CD4-positive, alpha-beta T cell treated with Interleukin-6 for 4 hours (primary cell): Measurements from ENCODE around the gene UBE2K.
"Not testable (repeated sequence)": the region's sequence is repeated elsewhere in the genome, so short reads cannot be mapped to it uniquely, and the experiment has no call there.

Source experiments
- DNase-seq: peaks from one replicate; pipeline ENCODE4 v3.0.0-alpha.2; 2020; ENCODE audit warnings: mixed read lengths

UBE2K gene

DNA sequence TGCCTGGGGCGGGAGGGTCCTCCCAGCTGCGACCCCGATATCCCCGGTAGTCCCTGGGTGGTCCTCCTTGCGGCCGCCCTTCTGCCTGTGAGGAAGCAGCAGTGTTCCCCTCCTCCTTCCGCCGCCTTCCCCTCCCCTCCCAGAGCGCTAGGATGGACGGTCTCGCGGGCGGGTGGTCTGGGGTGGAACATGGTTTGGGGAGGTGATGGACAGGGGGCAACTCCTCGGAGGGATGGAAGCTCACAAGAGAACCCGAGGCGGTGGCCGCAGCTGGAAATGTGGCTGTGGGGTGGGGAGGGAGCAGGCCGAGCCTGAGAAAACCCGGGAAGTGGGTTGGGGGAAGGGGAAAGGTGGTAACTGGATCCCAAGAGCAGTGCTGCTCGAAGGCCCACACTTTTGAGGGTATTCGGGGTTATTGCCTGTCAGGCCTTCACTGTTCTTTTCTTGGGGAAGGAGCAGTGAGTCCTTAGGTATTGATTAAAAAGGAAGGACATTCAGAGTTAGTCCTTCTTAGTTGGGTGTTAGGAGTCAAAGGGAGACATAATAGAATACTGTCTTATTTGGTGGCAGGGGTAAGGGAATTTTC is 581 bp downstream of the UBE2K start:
- peak; percentile 53 for DNase-seq

DNA sequence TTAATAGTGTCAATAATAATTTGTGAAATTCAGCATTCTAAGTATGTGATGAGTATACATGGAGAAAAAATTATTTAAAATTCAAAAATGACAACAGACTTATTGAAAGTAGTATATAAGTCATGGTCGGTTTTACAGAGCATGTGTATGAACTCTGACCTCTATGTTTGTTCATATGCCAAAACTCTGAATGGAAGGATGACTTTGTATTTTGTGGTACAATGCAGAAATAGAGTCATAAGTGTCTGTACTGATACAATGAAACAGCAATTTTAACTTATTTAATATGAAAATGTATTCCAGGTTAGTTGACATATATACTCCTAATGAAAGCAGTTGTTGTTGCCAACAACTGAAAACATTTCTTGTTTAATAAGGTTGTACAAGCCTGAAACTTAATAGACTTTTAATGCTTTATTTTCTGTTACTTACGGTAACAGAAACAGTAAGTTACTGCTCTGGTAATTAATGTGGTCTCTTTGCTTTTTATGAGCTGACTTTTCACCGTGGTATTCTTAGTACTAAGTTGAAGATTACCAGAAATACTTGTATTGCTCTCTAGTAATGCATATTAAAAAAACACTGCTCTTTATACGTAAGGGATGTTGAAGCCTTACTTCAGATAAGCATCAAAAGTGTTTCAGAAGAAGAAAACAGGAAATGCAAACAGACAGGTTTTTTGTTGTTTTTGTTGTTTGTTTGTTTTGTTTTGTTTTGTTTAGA is 1.9 kb downstream of the UBE2K start:
- DNase-seq: no peak

DNA sequence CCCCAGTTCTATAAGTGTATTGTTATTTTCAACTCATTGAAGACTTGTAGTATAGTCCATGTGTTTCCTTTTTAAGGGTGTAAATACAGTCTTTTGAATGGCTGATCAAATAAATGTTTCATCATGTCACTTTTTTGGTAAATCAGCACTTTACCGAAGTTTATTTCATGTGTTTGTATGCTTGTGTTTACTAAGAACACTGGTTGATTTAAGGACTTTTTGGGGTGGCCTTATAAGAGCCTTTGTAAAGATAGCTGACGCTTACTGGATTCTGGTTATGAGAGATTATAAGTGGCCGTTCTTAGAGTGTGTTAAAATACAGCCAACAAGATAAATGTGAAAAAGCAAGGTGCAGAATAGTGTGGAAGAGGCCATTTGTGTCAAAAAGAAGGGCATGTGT is 2.6 kb downstream of the UBE2K start:
- DNase-seq: no peak

DNA sequence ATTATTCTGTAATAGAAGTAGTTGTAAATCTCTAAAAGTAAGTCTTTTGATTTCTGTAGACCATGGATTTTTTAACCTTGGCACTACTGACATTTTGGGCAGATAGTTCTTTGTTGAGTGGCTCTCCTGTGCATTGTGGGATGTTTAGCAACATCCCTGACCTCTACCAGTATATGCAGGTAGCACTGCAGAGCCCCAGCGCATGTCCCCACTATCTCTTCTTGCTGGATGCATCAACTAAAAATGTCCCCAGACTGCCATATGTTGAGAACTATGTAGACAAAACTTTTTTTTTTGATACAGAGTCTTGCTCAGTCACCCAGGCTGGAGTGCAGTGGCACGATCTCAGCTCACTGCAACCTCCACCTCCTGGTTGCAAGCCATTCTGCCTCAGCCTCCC is 4.8 kb downstream of the UBE2K start:
- DNase-seq: no peak

DNA sequence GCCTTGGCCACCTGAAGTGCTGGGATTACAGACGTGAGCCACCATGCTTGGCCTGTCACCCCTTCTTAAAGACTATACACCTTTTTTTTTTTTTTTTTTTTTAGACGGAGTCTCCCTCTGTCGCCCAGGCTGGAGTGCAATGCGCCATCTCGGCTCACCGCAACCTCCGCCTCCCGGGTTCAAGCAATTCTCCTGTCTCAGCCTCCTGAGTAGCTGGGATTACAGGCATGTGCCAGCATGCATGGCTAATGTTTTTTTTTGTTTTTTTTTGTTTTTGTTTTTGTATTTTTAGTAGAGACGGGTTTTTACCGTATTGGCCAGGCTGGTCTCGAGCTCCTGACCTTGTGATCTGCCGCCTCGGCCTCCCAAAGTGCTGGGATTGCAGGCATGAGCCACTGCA is 6.9 kb downstream of the UBE2K start:
- not testable (repeated sequence) for DNase-seq

DNA sequence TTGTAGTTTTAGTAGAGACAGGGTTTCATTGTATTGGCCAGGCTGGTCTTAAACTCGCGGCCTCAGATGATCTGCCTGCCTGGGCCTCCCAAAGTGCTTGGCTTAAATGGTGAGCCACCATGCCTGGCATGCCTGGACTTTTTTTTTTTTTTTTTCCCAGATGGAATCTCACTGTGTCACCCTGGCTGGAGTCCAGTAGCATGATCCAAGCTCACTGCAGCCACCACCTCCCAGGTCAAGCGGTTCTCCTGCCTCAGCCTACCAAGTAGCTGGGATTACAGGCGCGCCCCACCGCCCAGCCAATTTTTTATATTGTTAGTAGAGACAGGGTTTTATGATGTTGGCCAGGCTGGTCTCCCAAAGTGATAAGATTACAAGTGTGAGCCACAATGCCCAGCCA is 8.4 kb downstream of the UBE2K start:
- no peak for DNase-seq

DNA sequence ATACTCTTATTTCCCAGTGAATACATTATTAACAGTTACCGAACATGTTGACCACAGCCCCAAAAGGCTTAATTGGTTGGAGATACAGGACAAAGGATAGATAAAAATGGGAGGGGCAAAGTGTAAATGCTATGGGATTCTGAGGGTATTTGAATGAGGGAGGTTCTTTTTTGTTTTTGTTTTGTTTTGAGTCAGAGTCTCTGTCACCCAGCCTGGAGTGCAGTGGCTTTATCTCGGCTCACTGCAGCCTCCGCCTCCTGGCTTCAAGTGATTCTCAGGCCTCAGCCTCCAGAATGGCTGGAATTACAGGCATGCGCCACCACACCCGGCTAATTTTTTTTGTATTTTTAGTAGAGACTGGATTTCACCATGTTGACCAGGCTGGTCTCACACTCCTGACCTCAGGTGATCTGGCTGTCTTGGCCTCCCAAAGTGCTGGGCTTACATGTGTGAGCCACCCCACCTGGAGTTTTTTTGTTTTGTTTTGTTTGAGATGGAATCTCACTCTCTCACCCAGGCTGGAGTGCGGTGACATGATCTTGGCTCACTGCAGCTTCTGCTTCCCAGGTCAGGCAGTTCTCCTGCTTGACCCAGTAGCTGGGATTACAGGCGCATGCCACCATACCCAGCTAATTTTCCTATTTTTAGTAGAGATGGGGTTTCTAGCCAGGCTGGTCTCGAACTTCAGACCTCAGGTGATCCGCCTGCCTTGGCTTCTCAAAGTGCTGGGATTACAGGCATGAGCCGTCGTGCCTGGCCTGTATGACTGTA is 9.0 kb downstream of the UBE2K start:
- no peak for DNase-seq

DNA sequence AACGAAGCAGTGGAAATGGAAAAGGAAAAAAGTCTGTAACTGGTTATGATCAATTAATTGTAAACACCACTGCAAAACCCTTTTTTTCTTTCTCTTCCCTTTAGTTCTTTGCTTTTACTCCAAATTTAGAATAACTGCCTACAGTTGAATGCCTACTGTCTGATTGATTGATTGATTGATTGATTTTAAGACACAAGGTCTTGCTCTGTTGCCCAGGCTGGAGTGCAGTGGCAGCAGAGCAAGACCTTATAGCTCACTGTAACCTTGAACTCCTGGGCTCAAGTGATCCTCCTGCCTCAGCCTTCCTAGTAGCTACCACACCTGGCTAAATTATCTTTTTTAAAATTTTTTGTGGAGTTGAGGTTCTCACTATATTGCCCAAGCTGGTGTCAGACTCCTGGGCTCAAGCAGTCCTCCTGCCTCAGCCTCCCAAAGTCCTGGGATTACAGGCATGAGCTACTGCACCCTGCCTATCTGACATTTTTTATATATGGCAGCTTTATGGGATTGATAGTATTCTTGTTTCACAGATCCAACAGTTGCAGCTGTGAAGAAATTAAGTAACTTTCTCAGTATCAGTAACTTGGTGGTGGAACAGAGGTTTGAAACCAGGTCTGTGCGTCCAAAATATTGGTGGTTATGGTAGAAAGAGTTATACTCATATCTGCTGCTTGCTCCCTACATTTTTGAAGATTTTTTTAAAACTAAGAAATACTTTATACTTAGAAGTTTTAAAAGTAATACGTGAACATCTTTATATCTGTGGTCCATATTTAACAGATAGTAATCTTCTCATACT is 12.4 kb downstream of the UBE2K start:
- DNase-seq: no peak

DNA sequence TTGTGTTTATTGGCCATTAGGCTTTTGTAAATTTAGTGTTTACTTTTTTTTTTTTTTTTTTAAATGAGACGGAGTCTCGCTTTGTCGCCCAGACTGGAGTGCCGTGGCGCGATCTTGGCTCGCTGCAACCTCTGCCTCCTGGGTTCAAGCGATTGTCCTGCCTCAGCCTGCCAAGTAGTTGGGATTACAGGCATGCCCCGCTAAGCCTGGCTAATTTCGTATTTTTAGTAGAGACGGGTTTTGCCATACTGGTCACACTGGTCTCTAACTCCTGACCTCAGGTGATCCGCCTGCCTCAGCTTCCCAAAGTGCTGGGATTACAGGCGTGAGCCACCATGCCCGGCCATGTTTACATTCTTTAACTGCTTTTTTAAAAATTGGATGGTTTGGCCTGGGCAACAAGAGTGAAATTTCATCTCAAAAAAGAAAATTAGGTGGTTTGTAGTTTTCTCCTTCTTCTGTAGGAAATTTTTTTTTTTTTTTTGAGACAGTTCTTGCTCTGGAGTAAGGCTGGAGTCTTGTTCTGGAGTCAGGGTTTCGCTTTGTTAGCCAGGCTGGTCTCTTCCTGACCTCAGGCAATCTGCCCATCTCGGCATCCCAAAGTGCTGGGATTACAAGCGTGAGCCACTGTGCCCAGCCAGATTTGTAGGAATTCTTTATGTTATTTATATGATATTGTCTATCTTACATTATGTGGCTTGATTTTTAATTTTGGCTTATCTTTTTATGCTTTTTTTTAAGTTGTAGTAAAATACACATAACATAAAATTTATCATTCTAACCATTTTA is 15.1 kb downstream of the UBE2K start:
- no peak for DNase-seq

DNA sequence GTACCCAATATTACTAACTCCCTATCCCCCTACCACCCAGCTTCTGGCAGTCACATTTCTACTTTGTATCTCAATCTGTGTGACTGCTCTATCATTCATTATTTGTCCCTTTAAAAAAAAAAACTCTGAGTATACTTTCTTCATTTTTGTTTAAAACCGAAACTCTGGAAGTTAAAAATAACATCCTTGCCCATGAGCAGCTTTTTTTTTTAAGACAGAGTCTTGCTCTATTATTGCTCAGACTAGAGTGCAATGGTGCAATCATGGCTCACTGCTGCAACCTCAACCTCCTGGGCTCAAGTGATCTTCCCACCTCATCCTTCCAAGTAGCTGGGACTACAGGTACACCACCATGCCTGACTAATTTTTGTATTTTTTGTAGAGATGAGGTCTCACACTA is 15.8 kb downstream of the UBE2K start:
- DNase-seq: no peak

DNA sequence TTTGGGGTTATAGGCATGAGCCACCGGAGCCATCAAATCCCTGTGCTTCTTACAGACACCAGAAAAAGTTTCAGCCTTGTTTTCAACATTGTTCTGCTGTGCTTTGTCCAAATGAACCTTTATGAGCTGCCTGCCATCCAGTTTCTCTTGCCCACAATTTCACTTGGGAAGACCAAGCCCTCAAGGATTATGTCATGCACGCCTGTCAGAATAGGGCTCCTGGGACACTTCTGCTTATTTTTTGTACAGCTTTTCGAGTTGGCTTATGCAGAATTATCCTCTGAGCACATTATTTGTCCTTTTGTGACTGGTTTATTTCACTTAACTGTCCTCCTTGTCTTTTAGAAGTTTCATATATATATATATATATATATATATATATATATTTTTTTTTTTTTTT is 16.2 kb downstream of the UBE2K start:
- no peak for DNase-seq

DNA sequence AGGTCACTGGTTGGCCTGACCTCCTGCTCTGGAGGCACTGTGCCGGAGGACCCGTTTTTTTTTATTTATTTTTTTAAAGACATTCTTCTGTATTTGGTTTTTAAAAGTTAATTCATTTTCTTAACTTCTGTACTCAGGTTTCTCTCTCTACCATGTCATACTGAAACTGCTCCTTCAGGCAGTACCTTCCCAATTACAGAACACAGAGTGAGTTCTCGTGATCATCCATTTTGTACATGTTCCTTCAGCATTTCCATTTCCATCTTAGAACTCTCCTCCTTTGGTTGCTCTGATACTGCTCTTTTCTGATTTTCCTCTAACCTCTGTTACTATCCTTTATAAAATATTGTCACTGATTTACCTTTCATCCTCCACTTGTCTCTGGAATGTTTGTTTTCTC is 17.9 kb downstream of the UBE2K start:
- DNase-seq: no peak

DNA sequence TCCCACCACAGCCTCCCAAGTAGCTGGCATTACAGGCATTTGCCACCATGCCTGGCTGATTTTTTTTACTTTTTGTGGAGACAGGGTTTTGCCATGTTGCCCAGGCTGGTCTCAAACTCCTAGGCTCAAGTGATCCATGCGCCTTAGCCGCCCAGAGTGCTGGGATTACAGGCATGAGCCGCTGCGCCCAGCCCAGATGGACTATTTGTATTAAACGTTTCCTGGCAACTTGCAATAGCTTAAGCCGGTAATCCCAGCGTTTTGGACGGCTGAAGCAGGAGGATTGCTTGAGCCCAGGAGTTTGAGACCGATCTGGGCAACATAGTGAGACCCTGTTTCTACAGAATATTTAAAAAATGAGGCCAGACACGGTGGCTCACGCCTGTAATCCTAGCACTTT is 18.4 kb downstream of the UBE2K start:
- no peak for DNase-seq

DNA sequence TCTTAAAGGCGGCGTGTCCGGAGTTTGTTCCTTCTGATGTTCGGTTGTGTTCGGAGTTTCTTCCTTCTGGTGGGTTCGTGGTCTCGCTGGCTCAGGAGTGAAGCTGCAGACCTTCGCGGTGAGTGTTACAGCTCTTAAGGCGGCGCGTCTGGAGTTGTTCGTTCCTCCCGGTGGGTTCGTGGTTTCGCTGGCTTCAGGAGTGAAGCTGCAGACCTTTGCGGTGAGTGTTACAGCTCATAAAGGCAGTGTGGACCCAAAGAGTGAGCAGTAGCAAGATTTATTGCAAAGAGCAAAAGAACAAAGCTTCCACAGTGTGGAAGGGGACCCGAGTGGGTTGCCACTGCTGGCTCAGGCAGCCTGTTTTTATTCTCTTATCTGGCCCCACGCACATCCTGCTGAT is 19.8 kb downstream of the UBE2K start:
- DNase-seq: not testable (repeated sequence)

DNA sequence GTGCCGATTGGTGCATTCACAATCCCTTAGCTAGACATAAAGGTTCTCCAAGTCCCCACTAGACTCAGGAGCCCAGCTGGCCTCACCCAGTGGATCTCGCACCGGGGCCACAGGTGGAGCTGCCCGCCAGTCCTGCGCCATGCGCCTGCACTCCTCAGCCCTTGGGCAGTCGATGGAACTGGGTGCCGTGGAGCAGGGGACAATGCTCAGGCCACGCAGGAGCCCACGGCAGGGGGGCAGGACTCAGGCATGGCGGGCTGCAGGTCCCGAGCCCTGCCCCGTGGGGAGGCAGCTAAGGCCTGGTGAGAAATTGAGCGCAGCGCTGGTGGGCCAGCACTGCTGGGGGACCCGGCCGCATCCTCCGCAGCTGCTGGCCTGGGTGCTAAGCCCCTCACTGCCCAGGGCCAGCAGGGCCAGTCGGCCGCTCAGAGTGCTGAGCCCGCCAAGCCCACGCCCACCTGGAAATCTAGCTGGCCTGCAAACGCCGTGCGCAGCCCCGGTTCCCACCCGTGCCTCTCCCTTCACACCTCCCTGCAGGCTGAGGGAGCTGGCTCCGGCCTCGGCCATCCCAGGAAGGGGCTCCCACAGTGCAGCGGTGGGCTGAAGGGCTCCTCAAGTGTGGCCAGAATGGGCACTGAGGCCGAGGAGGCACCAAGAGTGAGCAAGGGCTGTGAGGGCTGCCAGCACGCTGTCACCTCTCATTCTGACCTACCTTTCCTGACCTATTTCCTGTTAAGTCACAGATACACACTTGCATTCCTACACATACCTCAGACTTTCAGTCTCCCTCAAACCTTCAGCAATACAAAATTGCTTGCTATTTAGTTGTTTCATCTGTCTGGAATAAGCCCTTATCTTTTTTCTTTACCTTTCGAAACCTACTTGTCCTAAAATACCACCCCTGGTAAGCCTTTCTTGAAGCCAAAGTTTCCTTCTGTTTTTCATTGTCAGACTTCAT is 20.7 kb downstream of the UBE2K start:
- peak; percentile 10 for DNase-seq

DNA sequence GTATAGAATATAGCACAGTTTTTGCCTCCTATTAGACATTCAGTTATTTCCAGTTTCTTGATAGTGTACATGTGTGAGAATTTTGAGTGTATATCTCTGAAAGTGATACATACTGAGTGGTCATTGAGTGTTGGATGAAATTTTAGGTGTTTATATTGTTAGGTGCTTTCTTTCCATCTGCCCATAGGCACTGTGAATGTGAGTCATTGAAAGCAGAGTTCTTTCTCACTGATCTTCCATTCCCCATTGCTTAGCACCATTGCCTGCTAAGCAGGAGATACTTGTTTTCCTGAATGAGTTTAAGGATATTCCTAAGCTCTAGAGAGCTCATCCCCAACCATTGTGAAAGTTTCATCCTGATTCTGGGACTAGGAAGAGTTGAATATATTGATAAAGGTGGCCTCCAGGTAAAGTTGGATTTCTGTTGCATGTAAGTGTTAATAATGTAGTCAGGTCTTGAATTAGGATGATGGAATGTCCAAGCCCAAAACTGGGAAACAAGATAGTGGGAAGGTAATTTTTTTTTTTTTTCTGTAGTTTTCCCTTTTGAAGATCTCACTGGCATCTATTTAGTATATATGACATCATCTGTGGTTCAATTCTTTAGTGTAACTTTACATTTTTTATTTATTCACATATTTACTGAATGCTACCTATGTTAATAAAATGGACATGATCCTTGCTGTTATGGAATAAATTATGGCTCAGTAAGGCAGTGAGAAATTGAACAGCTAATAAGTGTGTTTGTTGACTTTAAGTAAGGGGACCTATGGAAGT is 22.1 kb downstream of the UBE2K start:
- no peak for DNase-seq

DNA sequence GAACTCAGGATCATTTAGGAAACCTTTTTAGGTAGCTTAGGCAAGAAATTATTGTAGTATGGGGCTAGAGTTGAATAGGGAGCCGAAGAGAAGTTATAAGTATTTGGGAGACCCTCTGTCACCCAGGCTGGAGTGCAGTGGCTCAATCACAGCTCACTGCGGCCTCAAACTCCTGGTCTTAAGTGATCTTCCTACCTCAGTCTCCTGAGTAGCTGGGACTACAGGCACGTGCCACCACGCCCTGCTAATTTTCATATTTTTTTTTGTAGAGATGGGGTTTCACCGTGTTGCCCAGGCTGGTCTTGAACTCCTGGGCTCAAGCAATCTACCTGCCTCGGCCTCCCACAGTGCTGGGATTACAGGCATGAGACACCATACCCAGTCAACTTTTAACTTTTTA is 23.3 kb downstream of the UBE2K start:
- DNase-seq: not testable (repeated sequence)

DNA sequence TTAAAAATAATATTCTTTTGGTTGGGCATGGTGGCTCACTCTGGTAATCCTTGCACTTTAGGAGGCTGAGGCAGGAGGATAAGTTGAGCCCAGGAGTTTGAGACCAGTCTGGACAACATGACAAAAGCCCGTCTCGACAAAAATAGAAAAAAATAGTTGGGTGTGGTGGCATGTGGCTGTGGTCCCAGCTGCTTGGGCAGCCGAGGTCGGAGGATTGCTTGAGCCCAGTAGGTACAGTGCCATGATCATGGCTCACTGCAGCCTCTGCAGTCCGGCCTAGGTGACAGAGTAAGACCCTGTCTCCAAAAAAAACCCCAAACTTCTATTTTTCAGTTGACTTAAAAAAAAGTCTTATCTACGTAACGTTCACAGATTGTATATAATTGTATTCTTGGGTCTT is 23.9 kb downstream of the UBE2K start:
- DNase-seq: no peak

DNA sequence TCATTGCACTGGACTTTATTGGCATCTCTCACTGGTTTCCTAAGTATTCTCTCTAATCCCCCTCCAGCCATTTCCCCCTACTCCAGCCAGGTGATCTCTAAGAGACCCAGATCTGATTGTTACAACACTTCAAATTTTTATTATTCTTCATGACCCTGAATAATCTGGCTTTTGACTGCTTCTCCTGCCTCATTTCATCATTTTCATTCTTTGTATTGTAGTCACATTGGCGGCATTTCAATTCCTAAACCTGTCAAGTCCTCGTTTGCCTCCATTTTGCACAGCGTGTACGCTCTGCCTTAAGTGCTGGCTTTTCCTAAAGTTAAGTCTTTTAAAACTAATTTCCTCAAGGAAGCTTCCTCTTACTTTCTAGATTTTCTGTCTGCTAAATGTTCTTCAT is 31.6 kb downstream of the UBE2K start:
- no peak for DNase-seq

DNA sequence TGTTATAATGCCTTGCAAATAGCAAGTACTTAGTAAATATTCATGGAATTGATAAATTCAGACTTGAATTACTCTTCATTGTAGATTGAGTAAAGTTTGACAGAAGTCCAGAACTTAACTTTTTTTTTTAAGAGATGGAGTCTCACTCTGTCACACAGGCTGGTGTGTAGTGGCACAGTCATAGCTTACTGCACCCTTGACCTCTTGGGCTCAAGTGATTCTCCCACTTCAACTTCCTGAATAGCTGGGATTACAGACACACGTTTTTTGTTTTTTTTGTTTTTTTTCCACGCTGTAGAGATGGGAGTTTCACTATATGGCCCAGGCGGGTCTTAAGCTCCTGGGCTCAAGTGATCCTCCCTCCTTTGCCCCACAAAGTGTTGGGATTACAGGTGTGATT is 32.1 kb downstream of the UBE2K start:
- no peak for DNase-seq

DNA sequence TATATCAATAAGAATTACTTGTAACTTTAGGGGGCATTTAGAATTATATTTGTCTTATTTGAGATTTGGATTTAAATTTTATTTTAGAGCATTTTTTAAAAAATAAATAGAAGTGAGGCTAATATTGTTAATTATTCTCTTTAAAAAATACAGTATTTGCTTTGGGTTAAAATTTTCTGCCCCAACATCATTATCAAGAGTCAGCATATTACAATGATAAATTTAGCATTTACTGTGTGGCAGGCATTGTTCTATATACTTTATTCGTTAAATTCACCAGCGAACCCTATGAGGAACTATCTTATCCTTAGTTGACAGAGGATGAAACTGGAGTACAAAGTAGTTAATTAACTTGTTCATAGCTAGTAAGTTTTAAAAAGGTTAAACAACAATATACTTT is 34.0 kb downstream of the UBE2K start:
- DNase-seq: no peak
